CD4-positive, alpha-beta memory T cell (primary cell): ENCODE measurements around the gene TLN1. TPM values are rescaled to one million over a fixed set of nuclear protein-coding genes. Genes with fewer than 3 reads are reported as not detected.

Experiments
- CTCF ChIA-PET: fragments of 350-600 bp; sonication (Branson Sonifier 250); formaldehyde crosslinking; loops from one replicate; lab custom pipeline; 2021; ENCODE audit warnings: inconsistent platforms; ENCODE audit not compliant: partially characterized antibody; lab: Charles Lee
- POLR2A ChIA-PET: fragments of 350-600 bp; sonication (Branson Sonifier 250); formaldehyde crosslinking; loops from one replicate; lab custom pipeline; 2021; ENCODE audit not compliant: partially characterized antibody; lab: Charles Lee
- DNase-seq, 5 donors: peaks; one replicate each; pipeline versions ENCODE4 v3.0.0 to v3.0.0-alpha.2; 2020 to 2022; ENCODE audit warnings: mixed read lengths in 1 of 5
- H3K27ac ChIP-seq: one replicate; pipeline ENCODE4 v1.7.0; 2013; ENCODE audit warnings: low read depth, low read length
- H3K27me3 ChIP-seq: 2 replicates; pipeline ENCODE4 v1.7.0; 2013; ENCODE audit warnings: mild to moderate bottlenecking, low read length, moderate library complexity; ENCODE audit not compliant: insufficient read depth
- H3K36me3 ChIP-seq: 2 replicates; pipeline ENCODE4 v1.7.0; 2013; ENCODE audit warnings: mild to moderate bottlenecking, low read length, moderate library complexity; ENCODE audit not compliant: insufficient read depth
- H3K4me1 ChIP-seq: 2 replicates; pipeline ENCODE4 v1.7.0; 2013; ENCODE audit warnings: mild to moderate bottlenecking, low read length, moderate library complexity; ENCODE audit not compliant: insufficient read depth
- H3K4me3 ChIP-seq, 2 donors: one replicate each; pipeline ENCODE4 v1.7.0; 2013; ENCODE audit warnings: low read length in 2 of 2, mild to moderate bottlenecking in 1 of 2
- H3K9me3 ChIP-seq, 2 donors: one replicate each; pipeline ENCODE4 v1.7.0; 2013; ENCODE audit warnings: low read length in 2 of 2, control low read depth in 1 of 2; ENCODE audit not compliant: control insufficient read depth in 1 of 2
- H3K27ac Mint-ChIP-seq, 7 donors: one replicate each; pipeline ENCODE4 v1.8.0; 2020 to 2021; ENCODE audit warnings: mixed read lengths in 7 of 7, mild to moderate bottlenecking in 6 of 7, inconsistent platforms in 3 of 7, moderate library complexity in 3 of 7
- H3K27me3 Mint-ChIP-seq, 2 donors: one replicate each; pipeline ENCODE4 v1.8.0; 2020 to 2021; ENCODE audit warnings: mixed read lengths in 2 of 2
- H3K36me3 Mint-ChIP-seq, 2 donors: one replicate each; pipeline ENCODE4 v1.8.0; 2020 to 2021; ENCODE audit warnings: mixed read lengths in 2 of 2, inconsistent platforms in 1 of 2, mild to moderate bottlenecking in 1 of 2
- H3K4me1 Mint-ChIP-seq, 4 donors: one replicate each; pipeline ENCODE4 v1.8.0; 2020 to 2021; ENCODE audit warnings: mixed read lengths in 4 of 4, mild to moderate bottlenecking in 1 of 4
- H3K4me3 Mint-ChIP-seq, 8 donors: one replicate each; pipeline ENCODE4 v1.8.0; 2020 to 2021; ENCODE audit warnings: mixed read lengths in 8 of 8, mild to moderate bottlenecking in 7 of 8, moderate library complexity in 6 of 8, inconsistent platforms in 3 of 8
- H3K9me3 Mint-ChIP-seq, 8 donors: one replicate each; pipeline ENCODE4 v1.8.0; 2020 to 2021; ENCODE audit warnings: mixed read lengths in 8 of 8, mild to moderate bottlenecking in 5 of 8, inconsistent platforms in 3 of 8, moderate library complexity in 1 of 8
- intact Hi-C: fragments of 100-400 bp; cut with micrococcal nuclease; formaldehyde crosslinking; loops from one replicate; pipeline ENCODE4 v1.15.1; 2023
- polyA plus RNA-seq, 2 donors: library from polyadenylated mRNA; unstranded; fragments of 300-500 nt; fragmentation: Illumina TruSeq; gene quantifications; one replicate each; pipeline ENCODE4 v1.2.3, GENCODE V29; 2021
- total RNA-seq, 2 experiments: library from RNA; stranded (reverse); gene quantifications; one replicate each; pipeline ENCODE4 v1.2.3, GENCODE V29; 2021

TLN1 gene
- total and polyA plus RNA-seq, 4 experiments from 2014 or later: 13.7 to 316 (median 215) TPM

- no peak overlapping the region for H3K4me3 ChIP-seq
- H3K9me3 ChIP-seq: no peaks in the 10 kb centered on the region
- Mint-ChIP-seq H3K27me3 (no peaks in the 10 kb centered on the region), H3K36me3 (peaks cover 48 to 88% of the 10 kb centered on the region in 2 donors), H3K27ac (peak overlapping the region in 1 of 7 donors; percentile 74), H3K4me1 (peaks cover 16 to 42% (median 25%) of the 10 kb centered on the region in 4 donors), H3K4me3 (no peak overlapping the region), H3K9me3 (peaks cover 0 to 3% (median 0%) of the 10 kb centered on the region in 8 donors)
- H3K36me3 ChIP-seq: peaks cover 75% of the 10 kb centered on the region
- H3K4me1 ChIP-seq: peaks cover 12% of the 10 kb centered on the region
- DNase-seq: no peak
- H3K27ac ChIP-seq: no peak overlapping the region
- ChIA-PET POLR2A (interaction anchor here (0.6 to 11.1 kb wide), 4 partner anchors 6 to 75 kb away, joined by 3 to 179 read pairs (median 5); partner anchors contain the start of genes ARHGEF39, GBA2 and RGP1), CTCF (interaction anchor here (1.0 to 14.6 kb wide), 6 partner anchors 7 to 213 kb away, joined by 4 to 209 read pairs (median 6); partner anchors contain the start of genes CREB3, GBA2, RGP1 and TLN1)
- H3K27me3 ChIP-seq: no peaks in the 10 kb centered on the region
- intact Hi-C loops: no loop called here
These were observed 8.2 kb upstream of the TLN1 start for GRCh38 chr9:35740243-35740642.

GRCh38 chr9:35738924-35739323 is 6.9 kb upstream of the TLN1 start:
- Histone ChIP-seq H3K4me3 (no peak overlapping the region), H3K9me3 (no peaks in the 10 kb centered on the region), H3K27me3 (no peaks in the 10 kb centered on the region), H3K4me1 (peaks cover 15% of the 10 kb centered on the region), H3K36me3 (peaks cover 70% of the 10 kb centered on the region), H3K27ac (no peak overlapping the region)
- Mint-ChIP-seq H3K9me3 (peaks cover 0 to 5% (median 0%) of the 10 kb centered on the region in 8 donors), H3K36me3 (peaks cover 47 to 84% of the 10 kb centered on the region in 2 donors), H3K27ac (peak overlapping the region in 1 of 7 donors; percentile 33), H3K27me3 (no peaks in the 10 kb centered on the region), H3K4me3 (no peak overlapping the region), H3K4me1 (peaks cover 15 to 44% (median 27%) of the 10 kb centered on the region in 4 donors)
- intact Hi-C loops: loop anchor here (10.0 kb wide), 1 partner anchor 1074 kb away; the partner anchor contains the start of gene CCL27
- ChIA-PET POLR2A (interaction anchor here (1.2 to 11.1 kb wide), 3 partner anchors 7 to 129 kb away, joined by 3 to 179 read pairs (median 4); partner anchors contain the start of genes GBA2 and RGP1), CTCF (interaction anchor here (1.1 to 14.6 kb wide), 9 partner anchors 8 to 143 kb away, joined by 3 to 209 read pairs (median 7); partner anchors contain the start of genes CCDC107, GBA2, RGP1 and RMRP)
- no peak for DNase-seq

- Mint-ChIP-seq H3K27ac (peak overlapping the region in 1 of 7 donors; percentile 75), H3K36me3 (peaks cover 43 to 81% of the 10 kb centered on the region in 2 donors), H3K27me3 (no peaks in the 10 kb centered on the region), H3K9me3 (peaks cover 0 to 5% (median 0%) of the 10 kb centered on the region in 8 donors), H3K4me3 (no peak overlapping the region), H3K4me1 (peaks cover 18 to 38% (median 28%) of the 10 kb centered on the region in 4 donors)
- Histone ChIP-seq H3K4me1 (peaks cover 23% of the 10 kb centered on the region), H3K27ac (no peak overlapping the region), H3K4me3 (no peak overlapping the region), H3K36me3 (peaks cover 63% of the 10 kb centered on the region), H3K27me3 (no peaks in the 10 kb centered on the region), H3K9me3 (no peaks in the 10 kb centered on the region)
- intact Hi-C loops: loop anchor here (10.0 kb wide), 1 partner anchor 1073 kb away; the partner anchor contains the start of gene CCL27
- CTCF ChIA-PET: interaction anchor here (1.0 to 14.6 kb wide), 8 partner anchors 9 to 144 kb away, joined by 3 to 209 read pairs (median 6); partner anchors contain the start of genes CCDC107, GBA2, RGP1 and RMRP
- no peak for DNase-seq
- POLR2A ChIA-PET: interaction anchor here (1.2 to 11.1 kb wide), 3 partner anchors 8 to 118 kb away, joined by 3 to 179 read pairs (median 17); partner anchors contain the start of genes GBA2 and RGP1
These were observed 6.2 kb upstream of the TLN1 start for GRCh38 chr9:35738186-35738585.

DNA sequence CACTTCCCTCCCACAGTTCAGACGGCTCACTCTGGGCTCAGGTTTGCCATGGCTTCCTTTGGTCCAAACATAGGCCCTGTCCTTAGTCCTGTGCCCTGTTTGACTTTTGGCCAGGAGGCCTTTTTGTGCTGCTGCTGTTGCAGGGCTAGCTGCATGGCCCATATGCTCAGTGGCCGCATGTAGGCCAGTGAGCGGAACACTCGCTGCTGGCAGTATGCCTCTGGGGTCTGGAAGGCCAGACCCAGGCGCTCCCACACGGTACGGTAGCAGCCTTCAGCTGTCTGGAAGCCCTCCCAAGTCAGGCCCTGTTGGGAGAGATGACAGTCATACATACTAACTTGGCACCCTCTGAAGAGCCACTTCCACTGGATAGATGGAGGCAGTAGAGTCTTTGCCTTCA is 5.1 kb upstream of the TLN1 start:
- H3K4me3 Mint-ChIP-seq: no peak overlapping the region
- CTCF ChIA-PET: interaction anchor here (1.0 to 14.6 kb wide), 10 partner anchors 10 to 145 kb away, joined by 3 to 209 read pairs (median 4); partner anchors contain the start of genes CCDC107, GBA2, RGP1 and RMRP
- Histone ChIP-seq H3K4me1 (peaks cover 27% of the 10 kb centered on the region), H3K27me3 (no peaks in the 10 kb centered on the region), H3K9me3 (no peaks in the 10 kb centered on the region), H3K36me3 (peaks cover 56% of the 10 kb centered on the region), H3K27ac (no peak overlapping the region), H3K4me3 (no peak overlapping the region)
- peaks cover 39 to 79% of the 10 kb centered on the region in 2 donors for H3K36me3 Mint-ChIP-seq
- no peak for DNase-seq
- peaks cover 0 to 5% (median 0%) of the 10 kb centered on the region in 8 donors for H3K9me3 Mint-ChIP-seq
- peak overlapping the region in 1 of 7 donors; percentile 25 for H3K27ac Mint-ChIP-seq
- intact Hi-C loops: loop anchor here (10.0 kb wide), 1 partner anchor 1072 kb away; the partner anchor contains the start of gene CCL27
- peaks cover 20 to 41% (median 27%) of the 10 kb centered on the region in 4 donors for H3K4me1 Mint-ChIP-seq
- H3K27me3 Mint-ChIP-seq: no peaks in the 10 kb centered on the region
- POLR2A ChIA-PET: interaction anchor here (2.1 to 11.1 kb wide), 3 partner anchors 9 to 77 kb away, joined by 7 to 179 read pairs (median 17); partner anchors contain the start of genes GBA2, HINT2 and RGP1

GRCh38 chr9:35736201-35736633 is 4.2 kb upstream of the TLN1 start:
- peak; percentile 68 to 79 (median 73) for DNase-seq
- Mint-ChIP-seq H3K27ac (peak overlapping the region in 6 of 7 donors; percentile 30 to 78 (median 51)), H3K4me3 (peak overlapping the region in 2 of 8 donors; percentile 31 to 49), H3K36me3 (peaks cover 38 to 71% of the 10 kb centered on the region in 2 donors), H3K9me3 (peaks cover 0 to 5% (median 0%) of the 10 kb centered on the region in 8 donors), H3K27me3 (no peaks in the 10 kb centered on the region), H3K4me1 (peaks cover 17 to 32% (median 22%) of the 10 kb centered on the region in 4 donors)
- Histone ChIP-seq H3K27me3 (no peaks in the 10 kb centered on the region), H3K36me3 (peaks cover 49% of the 10 kb centered on the region), H3K4me3 (no peak overlapping the region), H3K4me1 (peaks cover 26% of the 10 kb centered on the region), H3K27ac (peak overlapping the region; percentile 15), H3K9me3 (no peaks in the 10 kb centered on the region)
- ChIA-PET CTCF (interaction anchor here (0.6 to 14.6 kb wide), 24 partner anchors 8 to 146 kb away, joined by 3 to 209 read pairs (median 6); partner anchors contain the start of genes ARHGEF39, CCDC107, GBA2 and RGP1), POLR2A (interaction anchor here (0.5 to 11.1 kb wide), 10 partner anchors 10 to 1676 kb away, joined by 3 to 179 read pairs (median 4); partner anchors contain the start of genes CCDC107, GBA2, HINT2 and RGP1)
- intact Hi-C loops: loop anchor here (1.0 to 10.0 kb wide), 5 partner anchors 13 to 1071 kb away; partner anchors contain the start of genes CCL27, GBA2 and RGP1

GRCh38 chr9:35734096-35734495 is 2.1 kb upstream of the TLN1 start:
- POLR2A ChIA-PET: interaction anchor here (0.8 to 11.1 kb wide), 3 partner anchors 12 to 118 kb away, joined by 3 to 179 read pairs (median 45); partner anchors contain the start of genes GBA2 and RGP1
- Mint-ChIP-seq H3K4me1 (peaks cover 19 to 32% (median 27%) of the 10 kb centered on the region in 4 donors), H3K27me3 (no peaks in the 10 kb centered on the region), H3K4me3 (peak overlapping the region in 2 of 8 donors; percentile 15 to 22), H3K9me3 (peaks cover 0 to 5% (median 0%) of the 10 kb centered on the region in 8 donors), H3K27ac (peak overlapping the region in 3 of 7 donors; percentile 11 to 75 (median 23)), H3K36me3 (peaks cover 32 to 56% of the 10 kb centered on the region in 2 donors)
- H3K4me1 ChIP-seq: peaks cover 48% of the 10 kb centered on the region
- peaks cover 39% of the 10 kb centered on the region for H3K36me3 ChIP-seq
- H3K9me3 ChIP-seq: no peaks in the 10 kb centered on the region
- DNase-seq: no peak
- no peaks in the 10 kb centered on the region for H3K27me3 ChIP-seq
- H3K4me3 ChIP-seq: no peak overlapping the region
- CTCF ChIA-PET: interaction anchor here (0.9 to 14.6 kb wide), 11 partner anchors 13 to 148 kb away, joined by 3 to 209 read pairs (median 13); partner anchors contain the start of genes ARHGEF39, CCDC107, GBA2 and RGP1
- H3K27ac ChIP-seq: no peak overlapping the region
- intact Hi-C loops: loop anchor here (10.0 kb wide), 1 partner anchor 1069 kb away; the partner anchor contains the start of gene CCL27
